Measurements from ENCODE around the gene ADRA2C. TPM values are rescaled to one million over a fixed set of nuclear protein-coding genes. Genes with fewer than 3 reads are reported as not detected.

The ADRA2C gene
- total RNA-seq, 1 experiment from 2014 or later: 8.6 TPM

DNA sequence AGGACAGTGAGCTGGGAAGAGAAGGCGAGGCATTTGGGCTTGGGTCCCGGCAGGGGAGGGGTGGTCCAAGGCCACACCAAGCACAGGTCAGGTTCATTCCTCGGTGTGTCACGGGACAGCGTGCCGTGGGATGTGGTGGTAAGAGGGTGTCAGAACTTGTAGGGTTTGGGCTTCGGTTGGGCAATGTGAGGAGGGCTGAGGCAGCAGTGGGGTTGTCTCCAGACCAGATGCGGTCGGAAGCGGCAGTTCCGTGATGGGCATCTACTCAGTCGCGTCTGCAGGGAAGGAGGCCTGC, 22.1 kb downstream of the ADRA2C start:
- H3K9me3 ChIP-seq (ENCODE audit: control insufficient read depth, low read depth, low read length): no peaks in the 10 kb centered on the region
- H2BK20ac ChIP-seq (ENCODE audit: low read depth, low read length, poor library complexity, severe bottlenecking): no peak overlapping the region
- H3K79me1 ChIP-seq (ENCODE audit: insufficient read depth, low read depth, low read length, poor library complexity, severe bottlenecking): no peaks in the 10 kb centered on the region
- H3K27me3 ChIP-seq (ENCODE audit: insufficient read depth, low read length): no peaks in the 10 kb centered on the region
- no peaks in the 10 kb centered on the region for H4K20me1 ChIP-seq (ENCODE audit: control insufficient read depth, insufficient read depth, insufficient read length)
- H2AK5ac ChIP-seq (ENCODE audit: insufficient read length, low read length): no peak overlapping the region
- H3K27ac ChIP-seq (ENCODE audit: insufficient read length, low read depth, low read length): no peak overlapping the region
- no peak overlapping the region for H3K4ac ChIP-seq (ENCODE audit: low read depth, low read length)
- no peak overlapping the region for H3K18ac ChIP-seq (ENCODE audit: insufficient read length, low read depth, low read length)
- H3K23me2 ChIP-seq (ENCODE audit: insufficient read length, low read depth, low read length, poor library complexity, severe bottlenecking): no peaks in the 10 kb centered on the region
- no peak overlapping the region for H3K23ac ChIP-seq (ENCODE audit: insufficient read length, low read depth, low read length)
- H2BK120ac ChIP-seq (ENCODE audit: low read depth, low read length, poor library complexity, severe bottlenecking): no peak overlapping the region
- no peak for TF ChIP-seq CTCF (conservative IDR thresholded peaks at IDR 0.05)
- Mint-ChIP-seq H3K36me3 (ENCODE audit: insufficient read depth in 1 of 3, low read depth in 3 of 3) (no peaks in the 10 kb centered on the region), H3K27ac (no peak overlapping the region), H3K9me3 (peaks cover 0 to 3% of the 10 kb centered on the region in 2 experiments; a peak in 2 of 5 replicates), H3K27me3 (ENCODE audit: low read depth) (peaks cover 26% of the 10 kb centered on the region), H3K4me1 (peaks cover 10 to 21% of the 10 kb centered on the region in 2 experiments), H3K4me3 (no peak overlapping the region)
- H2AFZ ChIP-seq (ENCODE audit: low read length): no peak overlapping the region
- no peak overlapping the region for H4K5ac ChIP-seq (ENCODE audit: insufficient read length, low read depth, low read length)
- no peak overlapping the region for H4K91ac ChIP-seq (ENCODE audit: insufficient read length, low read depth, low read length)
- H3K9ac ChIP-seq (ENCODE audit: extremely low read depth, insufficient read length, low read length): no peak overlapping the region
- WGBS (ENCODE audit: extremely low coverage, insufficient read length, low lambda C conversion rate): no CpG with 5 or more reads among the region's 13 CpGs
- H3K4me1 ChIP-seq (ENCODE audit: insufficient read depth, low read length): no peaks in the 10 kb centered on the region; the same call in 1 of the 2 replicates
- no peak for DNase-seq
- no peak overlapping the region for H2BK15ac ChIP-seq (ENCODE audit: low read depth, low read length)
- no peak overlapping the region for H4K8ac ChIP-seq (replicated peaks; ENCODE audit: insufficient read length, low read depth, low read length)
- no peak overlapping the region for H3K56ac ChIP-seq (ENCODE audit: insufficient read length, low read depth, low read length)
- H2BK5ac ChIP-seq (ENCODE audit: insufficient read length, low read length): no peak overlapping the region
- H3K79me2 ChIP-seq (ENCODE audit: insufficient read depth, low read length): no peaks in the 10 kb centered on the region
- H2BK12ac ChIP-seq (ENCODE audit: insufficient read length, low read depth, low read length): no peak overlapping the region
- no peak overlapping the region; the same call in 1 of the 2 replicates for H3K14ac ChIP-seq (ENCODE audit: insufficient read depth, low read length)
- no peak overlapping the region for H3T11ph ChIP-seq (ENCODE audit: low read length)
- H3K4me2 ChIP-seq (ENCODE audit: insufficient read depth, insufficient read length, low read length): no peak overlapping the region

All from H9 (cell line).